GM19035 (cell line): Measurements from ENCODE around the gene CPNE9.

Experiments used
- ATAC-seq: cut with Tn5 transposase; IDR thresholded peaks from one replicate; pipeline ENCODE4 v1.9.1; 2021; ENCODE audit not compliant: unreplicated experiment

The CPNE9 gene

DNA sequence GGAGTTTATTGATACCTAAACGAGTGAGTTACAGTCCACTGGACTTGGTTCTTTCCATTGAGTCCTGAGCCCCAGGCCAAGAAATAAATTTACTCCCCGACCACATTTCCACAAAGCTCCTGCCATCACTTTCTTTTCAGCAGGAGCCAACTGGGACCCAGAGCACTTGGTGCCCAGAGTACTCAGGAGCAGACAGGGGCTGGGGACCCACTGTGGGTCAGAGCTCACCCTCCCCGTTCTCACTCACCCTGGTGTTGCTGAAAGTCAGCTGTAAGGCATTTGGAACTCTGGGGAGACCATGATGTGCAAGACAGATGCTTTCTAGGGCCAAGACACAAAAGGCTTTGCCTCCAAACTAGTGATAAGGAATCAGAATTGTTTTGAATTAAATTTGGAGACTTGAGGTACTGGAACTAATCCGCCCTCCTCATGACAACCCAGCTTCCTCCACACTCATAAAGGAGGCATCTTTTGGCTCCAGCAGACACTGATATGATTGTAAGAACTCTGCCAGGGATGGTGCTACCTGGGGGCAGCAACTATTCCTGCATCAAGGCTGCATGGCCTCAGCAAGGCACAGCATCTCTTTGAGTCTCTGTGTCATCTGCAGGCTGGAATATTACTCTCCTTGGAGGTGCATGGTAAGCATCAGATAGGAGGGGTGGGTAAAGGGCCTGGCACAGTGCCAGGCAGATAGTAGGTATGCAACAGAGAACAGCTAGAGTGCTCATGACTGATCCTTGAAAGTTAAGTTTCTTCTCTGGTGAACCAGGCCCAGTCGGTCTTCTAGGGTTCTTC, 73.5 kb downstream of the CPNE9 start:
- no peak for ATAC-seq

DNA sequence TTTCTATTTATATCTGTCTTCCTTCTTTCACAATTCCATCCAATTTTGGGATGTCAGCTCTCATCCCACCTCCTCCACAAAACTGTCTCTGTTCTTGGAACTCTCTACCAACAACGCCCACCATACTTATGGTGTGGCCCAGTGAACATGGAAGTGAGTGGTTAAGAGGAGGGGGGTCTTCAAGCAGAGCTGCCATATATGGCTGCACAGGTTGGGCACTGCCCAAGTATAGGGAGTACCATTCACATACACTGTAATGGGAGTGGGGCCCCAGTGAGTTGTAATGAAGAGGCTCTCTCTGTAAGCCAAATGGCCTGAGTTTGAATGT, 74.0 kb downstream of the CPNE9 start:
- no peak for ATAC-seq

DNA sequence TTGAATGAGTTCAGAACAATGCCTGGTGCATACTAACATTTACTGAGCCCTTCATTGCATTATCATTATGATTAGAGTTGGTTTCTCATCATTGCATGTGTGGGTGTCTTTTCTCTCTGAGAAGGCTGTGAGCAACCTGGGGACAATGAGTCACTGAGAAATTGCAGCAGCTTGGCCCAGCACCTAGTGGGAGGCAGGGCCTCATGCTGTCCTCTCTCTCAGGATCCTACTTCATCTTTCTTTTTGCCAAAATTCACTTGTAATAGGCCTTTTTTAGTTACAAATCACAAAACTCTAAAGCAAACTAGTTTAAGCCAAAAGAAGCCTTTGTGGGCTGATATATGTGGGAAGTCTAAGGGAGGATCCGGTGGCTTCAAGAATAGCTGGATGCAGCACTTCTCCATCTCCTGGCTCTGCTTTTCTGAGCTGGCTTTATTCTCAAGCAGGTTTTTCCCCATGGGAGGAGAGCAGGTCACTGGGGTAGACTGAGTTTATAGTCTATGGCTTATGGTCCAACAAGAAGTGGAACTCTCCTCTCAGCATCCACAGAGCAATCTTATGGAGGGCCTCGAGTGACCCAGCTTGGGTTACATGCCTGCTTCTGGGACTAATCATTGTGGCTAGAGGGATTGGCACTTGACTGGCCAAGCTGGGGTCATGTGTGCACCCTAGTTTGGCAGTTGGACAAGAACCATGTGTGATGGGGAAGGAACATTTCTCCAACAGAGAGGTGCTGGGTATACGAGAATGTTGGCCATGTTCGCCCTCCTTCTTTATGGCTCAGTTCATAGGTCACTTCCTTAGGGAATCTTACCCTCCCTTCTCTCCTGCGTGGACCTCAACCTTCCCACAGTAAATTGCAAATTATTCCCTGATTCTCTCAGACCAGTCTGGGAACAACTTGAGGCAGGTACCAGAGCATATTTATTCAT, 74.8 kb downstream of the CPNE9 start:
- no peak for ATAC-seq

DNA sequence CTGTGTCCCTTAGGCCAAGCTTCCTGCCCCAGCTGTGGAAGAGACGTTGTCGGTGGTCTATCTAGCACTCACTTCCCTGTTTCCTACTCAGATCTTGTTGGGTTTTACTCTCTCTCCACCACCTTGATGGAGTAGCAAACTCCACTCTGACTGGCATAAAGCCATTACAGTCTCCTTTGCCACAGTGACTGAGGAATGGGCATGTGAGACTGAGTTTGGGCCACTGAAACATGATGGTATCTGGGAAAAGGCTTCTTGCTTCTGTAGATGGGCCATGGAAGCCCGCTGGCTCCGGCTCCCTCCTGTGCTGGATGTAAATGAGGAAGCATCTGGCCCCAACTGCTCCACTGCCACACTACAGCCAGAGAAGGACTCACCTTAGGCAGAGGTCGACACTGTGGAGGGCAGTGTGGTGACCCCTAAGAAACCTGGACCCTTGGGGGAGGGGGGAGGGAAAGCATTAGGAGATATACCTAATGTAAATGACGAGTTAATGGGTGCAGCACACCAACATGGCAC, 75.5 kb downstream of the CPNE9 start:
- no peak for ATAC-seq
